Esophagus muscularis mucosa (tissue), 4 donors: ENCODE measurements around the gene SHC2. TPM values are rescaled to one million over a fixed set of nuclear protein-coding genes. Genes with fewer than 3 reads are reported as not detected.
"Not testable (repeated sequence)": the region's sequence is repeated elsewhere in the genome, so short reads cannot be mapped to it uniquely, and the experiment has no call there.

ENCODE experiments used
- DNase-seq: peaks from one replicate; pipeline ENCODE4 v3.0.0-alpha.2; 2017; ENCODE audit errors: extremely low spot score
- H3K27ac ChIP-seq, 4 donors: fragments of 200-600 bp; sonication (generic); replicated peaks in 1 of 4; 1 replicate in 3 of 4; 2 replicates in 1 of 4; pipeline ENCODE4 v1.5.1; 2016 to 2019; ENCODE audit warnings: mild to moderate bottlenecking in 1 of 4
- H3K27me3 ChIP-seq, 4 donors: fragments of 200-600 bp; sonication (generic); one replicate each; pipeline versions ENCODE4 v1.5.1 to v1.6.0; 2016 to 2019
- H3K36me3 ChIP-seq, 4 donors: fragments of 200-600 bp; sonication (generic); one replicate each; pipeline ENCODE4 v1.5.1; 2016 to 2019
- H3K4me1 ChIP-seq, 4 donors: fragments of 200-600 bp; sonication (generic); one replicate each; pipeline ENCODE4 v1.5.1; 2016 to 2019
- H3K4me3 ChIP-seq, 4 donors: fragments of 200-600 bp; sonication (generic); 1 replicate in 2 of 4; 2 replicates in 2 of 4; pipeline ENCODE4 v1.5.1; 2016 to 2019; ENCODE audit warnings: mild to moderate bottlenecking in 4 of 4, moderate library complexity in 1 of 4
- H3K9me3 ChIP-seq, 4 donors: fragments of 200-600 bp; sonication (generic); 1 replicate in 3 of 4; 2 replicates in 1 of 4; pipeline ENCODE4 v1.5.1; 2016 to 2019
- EP300 ChIP-seq: sonication (generic); formaldehyde crosslinking; IDR thresholded peaks from one replicate; pipeline ENCODE4 v1.6.1; 2017; ENCODE audit warnings: antibody characterized with exemption
- POLR2A ChIP-seq: fragments of 450-650 bp; IDR thresholded peaks from one replicate; pipeline ENCODE4 v1.6.1; 2017; ENCODE audit warnings: antibody characterized with exemption, moderate library complexity, mild to moderate bottlenecking, low read depth
- POLR2AphosphoS5 ChIP-seq, 2 donors: sonication (generic); formaldehyde crosslinking; IDR thresholded peaks; one replicate each; pipeline ENCODE4 v1.6.1; 2017; ENCODE audit warnings: antibody characterized with exemption in 2 of 2
- WGBS: methylation state at CpG from one replicate; pipeline ENCODE4 v1.1.5; 2018; 5-methylcytosine and 5-hydroxymethylcytosine counted together
- intact Hi-C: fragments of 100-400 bp; cut with DNase I; formaldehyde crosslinking; loops from one replicate; pipeline ENCODE4 v1.15.1; 2023
- total RNA-seq, 4 donors: library from RNA; depleted of rRNA; stranded (reverse); fragments of >200 nt; gene quantifications; one replicate each; pipeline versions ENCODE4 v1.1.0 to v1.2.1, GENCODE V29; 2016
- TF ChIP-seq, protein P1 (sequence below), 3 experiments: fragments of 200-600 bp in 2 of 3; fragments of 450-650 bp in 1 of 3; sonication (generic) in 2 of 3; IDR thresholded peaks; one replicate each; pipeline ENCODE4 v1.5.1; 2017 to 2019; ENCODE audit warnings: antibody characterized with exemption in 3 of 3, mild to moderate bottlenecking in 2 of 3, moderate library complexity in 1 of 3

SHC2 gene
- total RNA-seq, 4 donors from 2014 or later, result 11.2 to 35.6 (median 18.7) TPM

DNA sequence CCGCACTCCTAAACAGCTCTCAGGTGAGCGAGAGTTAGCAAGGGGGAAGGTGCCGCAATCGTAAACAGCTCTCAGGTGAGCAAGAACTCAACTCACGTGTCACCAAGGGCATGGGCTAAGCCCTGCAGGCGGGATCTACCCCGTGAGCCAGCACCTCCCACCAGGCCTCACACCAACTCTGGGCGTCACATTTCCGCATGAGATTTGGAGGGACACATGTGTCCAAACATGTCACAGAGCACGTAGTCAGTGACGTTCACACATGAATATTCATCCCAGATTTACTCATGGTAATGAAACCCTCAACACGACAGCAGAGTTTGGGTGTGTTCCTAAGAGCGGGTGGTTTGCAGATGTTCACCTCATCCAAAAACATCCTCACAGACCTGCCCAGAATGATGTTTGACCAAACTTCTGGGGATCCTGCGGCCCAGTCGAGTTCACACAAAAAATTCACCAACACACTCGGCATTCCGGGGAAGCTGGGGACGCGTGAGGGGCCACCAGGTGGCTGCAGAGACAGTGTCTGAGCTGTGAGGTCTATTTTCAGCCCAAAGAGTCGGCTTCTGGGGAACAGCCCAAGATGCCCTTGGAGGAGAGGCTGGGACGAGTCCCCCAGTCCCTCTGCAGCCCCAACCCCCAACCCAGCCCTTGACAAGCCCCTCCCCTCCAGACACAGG is 71.4 kb downstream of the SHC2 start:
- Histone ChIP-seq H3K9me3 (no peaks in the 10 kb centered on the region), H3K4me3 (no peak overlapping the region), H3K4me1 (no peaks in the 10 kb centered on the region), H3K27me3 (peaks cover 0 to 42% (median 0%) of the 10 kb centered on the region in 4 donors), H3K36me3 (no peaks in the 10 kb centered on the region), H3K27ac (no peak overlapping the region)
- intact Hi-C loops, result loop anchor here (10.0 kb wide), 1 partner anchor 95 kb away; no protein-coding TSS in a partner anchor
- no peak for DNase-seq
- TF ChIP-seq, protein P1, sequence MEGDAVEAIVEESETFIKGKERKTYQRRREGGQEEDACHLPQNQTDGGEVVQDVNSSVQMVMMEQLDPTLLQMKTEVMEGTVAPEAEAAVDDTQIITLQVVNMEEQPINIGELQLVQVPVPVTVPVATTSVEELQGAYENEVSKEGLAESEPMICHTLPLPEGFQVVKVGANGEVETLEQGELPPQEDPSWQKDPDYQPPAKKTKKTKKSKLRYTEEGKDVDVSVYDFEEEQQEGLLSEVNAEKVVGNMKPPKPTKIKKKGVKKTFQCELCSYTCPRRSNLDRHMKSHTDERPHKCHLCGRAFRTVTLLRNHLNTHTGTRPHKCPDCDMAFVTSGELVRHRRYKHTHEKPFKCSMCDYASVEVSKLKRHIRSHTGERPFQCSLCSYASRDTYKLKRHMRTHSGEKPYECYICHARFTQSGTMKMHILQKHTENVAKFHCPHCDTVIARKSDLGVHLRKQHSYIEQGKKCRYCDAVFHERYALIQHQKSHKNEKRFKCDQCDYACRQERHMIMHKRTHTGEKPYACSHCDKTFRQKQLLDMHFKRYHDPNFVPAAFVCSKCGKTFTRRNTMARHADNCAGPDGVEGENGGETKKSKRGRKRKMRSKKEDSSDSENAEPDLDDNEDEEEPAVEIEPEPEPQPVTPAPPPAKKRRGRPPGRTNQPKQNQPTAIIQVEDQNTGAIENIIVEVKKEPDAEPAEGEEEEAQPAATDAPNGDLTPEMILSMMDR (IDR thresholded peaks at IDR 0.05), result no peak
- no peak for TF ChIP-seq POLR2A
- no peak for TF ChIP-seq POLR2AphosphoS5 (IDR thresholded peaks at IDR 0.05)
- TF ChIP-seq EP300, result no peak
- WGBS, result 73% methylated on average over 17 of the region's 21 CpGs

DNA sequence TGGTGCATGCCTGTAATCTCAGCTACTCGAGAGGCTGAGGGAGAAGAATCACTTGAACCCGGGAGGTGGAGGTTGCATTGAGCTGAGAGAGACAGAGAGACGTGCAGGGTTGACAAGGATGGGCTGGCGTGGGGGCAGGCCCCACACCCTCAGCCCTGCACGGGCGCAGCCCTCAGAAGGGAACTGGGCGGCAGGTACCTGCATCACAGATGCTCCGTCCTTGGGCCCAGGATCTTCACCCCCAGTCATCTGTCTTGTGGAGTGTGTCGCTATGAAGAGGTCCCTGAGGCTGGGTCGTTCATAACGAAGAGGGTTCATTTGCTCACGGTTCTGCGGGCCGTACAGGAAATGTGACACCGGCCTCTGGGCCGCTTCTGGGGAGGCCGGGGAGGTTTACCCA is 72.1 kb downstream of the SHC2 start:
- WGBS, result 83% methylated on average over 13 of the region's 17 CpGs
- H3K9me3 ChIP-seq, result no peaks in the 10 kb centered on the region
- no peaks in the 10 kb centered on the region for H3K36me3 ChIP-seq
- intact Hi-C loops, result loop anchor here (10.0 kb wide), 1 partner anchor 96 kb away; no protein-coding TSS in a partner anchor
- no peak for DNase-seq
- no peak overlapping the region for H3K27ac ChIP-seq
- H3K27me3 ChIP-seq, result peaks cover 0 to 49% (median under 1%) of the 10 kb centered on the region in 4 donors
- no peak overlapping the region for H3K4me3 ChIP-seq
- H3K4me1 ChIP-seq, result peaks cover 0 to 5% (median 0%) of the 10 kb centered on the region in 4 donors
- TF ChIP-seq POLR2AphosphoS5 (IDR thresholded peaks at IDR 0.05) (no peak), POLR2A (no peak), EP300 (no peak)
- TF ChIP-seq, protein P1 (IDR thresholded peaks at IDR 0.05), result no peak

DNA sequence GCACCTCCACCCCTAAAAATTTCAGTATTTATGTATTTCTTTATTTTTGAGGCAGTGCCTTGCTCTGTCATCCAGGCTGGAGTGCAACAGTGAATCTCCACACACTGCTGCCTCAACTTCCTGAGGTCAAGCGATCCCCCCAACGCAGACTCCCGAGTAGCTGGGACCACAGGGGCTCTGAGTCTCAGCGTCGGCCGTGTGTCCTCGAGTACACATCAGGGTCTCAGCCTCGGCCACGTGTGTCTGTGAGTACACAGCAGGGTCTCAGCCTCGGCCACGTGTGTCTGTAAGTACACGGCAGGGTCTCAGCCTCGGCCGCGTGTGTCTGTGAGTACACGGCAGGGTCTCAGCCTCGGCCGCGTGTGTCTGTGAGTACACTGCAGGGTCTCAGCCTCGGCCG is 73.1 kb downstream of the SHC2 start:
- Histone ChIP-seq H3K4me1 (peaks cover 0 to 6% (median 0%) of the 10 kb centered on the region in 4 donors), H3K4me3 (no peak overlapping the region), H3K36me3 (no peaks in the 10 kb centered on the region), H3K9me3 (no peaks in the 10 kb centered on the region), H3K27ac (no peak overlapping the region), H3K27me3 (peaks cover 0 to 57% (median 7%) of the 10 kb centered on the region in 4 donors)
- intact Hi-C loops, result loop anchor here (10.0 kb wide), 1 partner anchor 97 kb away; no protein-coding TSS in a partner anchor
- no peak for DNase-seq
- TF ChIP-seq, protein P1 (IDR thresholded peaks at IDR 0.05), result no peak
- TF ChIP-seq EP300 (no peak), POLR2AphosphoS5 (IDR thresholded peaks at IDR 0.05) (no peak), POLR2A (no peak)
- WGBS, result 61% methylated on average over 10 of the region's 21 CpGs

DNA sequence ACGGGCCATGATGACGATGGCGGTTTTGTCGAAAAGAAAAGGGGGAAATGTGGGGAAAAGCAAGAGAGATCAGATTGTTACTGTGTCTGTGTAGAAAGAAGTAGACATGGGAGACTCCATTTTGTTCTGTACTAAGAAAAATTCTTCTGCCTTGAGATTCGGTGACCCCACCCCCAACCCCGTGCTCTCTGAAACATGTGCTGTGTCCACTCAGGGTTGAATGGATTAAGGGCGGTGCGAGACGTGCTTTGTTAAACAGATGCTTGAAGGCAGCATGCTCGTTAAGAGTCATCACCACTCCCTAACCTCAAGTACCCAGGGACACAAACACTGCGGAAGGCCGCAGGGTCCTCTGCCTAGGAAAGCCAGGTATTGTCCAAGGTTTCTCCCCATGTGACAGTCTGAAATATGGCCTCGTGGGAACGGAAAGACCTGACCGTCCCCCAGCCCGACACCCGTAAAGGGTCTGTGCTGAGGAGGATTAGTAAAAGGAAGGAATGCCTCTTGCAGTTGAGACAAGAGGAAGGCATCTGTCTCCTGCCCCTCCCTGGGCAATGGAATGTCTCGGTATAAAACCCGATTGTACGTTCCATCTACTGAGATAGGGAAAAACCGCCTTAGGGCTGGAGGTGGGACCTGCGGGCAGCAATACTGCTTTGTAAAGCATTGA is 74.1 kb downstream of the SHC2 start:
- H3K36me3 ChIP-seq, H3K27ac ChIP-seq, H3K4me3 ChIP-seq, DNase-seq, H3K9me3 ChIP-seq, H3K4me1 ChIP-seq: not testable (repeated sequence)
- 55% methylated on average over 6 of the region's 22 CpGs for WGBS
- intact Hi-C loops, result loop anchor here (10.0 kb wide), 1 partner anchor 98 kb away; no protein-coding TSS in a partner anchor
- peaks cover 0 to 62% (median 10%) of the 10 kb centered on the region in 4 donors for H3K27me3 ChIP-seq

DNA sequence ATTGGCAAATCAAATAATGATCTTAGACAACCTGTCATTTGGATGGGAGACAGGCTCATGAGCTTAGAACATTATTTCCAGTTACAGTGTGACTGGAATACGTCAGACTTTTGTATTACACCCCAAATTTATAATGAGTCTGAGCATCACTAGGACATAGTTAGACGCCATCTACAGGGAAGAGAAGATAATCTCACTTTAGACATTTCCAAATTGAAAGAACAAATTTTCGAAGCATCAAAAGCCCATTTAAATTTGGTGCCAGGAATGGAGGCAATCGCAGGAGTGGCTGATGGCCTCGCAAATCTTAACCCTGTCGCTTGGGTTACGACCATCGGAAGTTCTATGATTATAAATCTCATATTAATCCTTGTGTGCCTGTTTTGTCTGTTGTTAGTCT is 74.6 kb downstream of the SHC2 start:
- intact Hi-C loops, result loop anchor here (10.0 kb wide), 1 partner anchor 99 kb away; no protein-coding TSS in a partner anchor
- not testable (repeated sequence) for H3K4me1 ChIP-seq, H3K36me3 ChIP-seq, H3K9me3 ChIP-seq, H3K27ac ChIP-seq, H3K4me3 ChIP-seq, DNase-seq
- peaks cover 0 to 64% (median 10%) of the 10 kb centered on the region in 4 donors for H3K27me3 ChIP-seq
- 70% methylated on average over 8 of the region's 8 CpGs for WGBS
